ENCODE measurements around the gene SNTN.
"Not testable (repeated sequence)": the region's sequence is repeated elsewhere in the genome, so short reads cannot be mapped to it uniquely, and the experiment has no call there.

SNTN gene

DNA sequence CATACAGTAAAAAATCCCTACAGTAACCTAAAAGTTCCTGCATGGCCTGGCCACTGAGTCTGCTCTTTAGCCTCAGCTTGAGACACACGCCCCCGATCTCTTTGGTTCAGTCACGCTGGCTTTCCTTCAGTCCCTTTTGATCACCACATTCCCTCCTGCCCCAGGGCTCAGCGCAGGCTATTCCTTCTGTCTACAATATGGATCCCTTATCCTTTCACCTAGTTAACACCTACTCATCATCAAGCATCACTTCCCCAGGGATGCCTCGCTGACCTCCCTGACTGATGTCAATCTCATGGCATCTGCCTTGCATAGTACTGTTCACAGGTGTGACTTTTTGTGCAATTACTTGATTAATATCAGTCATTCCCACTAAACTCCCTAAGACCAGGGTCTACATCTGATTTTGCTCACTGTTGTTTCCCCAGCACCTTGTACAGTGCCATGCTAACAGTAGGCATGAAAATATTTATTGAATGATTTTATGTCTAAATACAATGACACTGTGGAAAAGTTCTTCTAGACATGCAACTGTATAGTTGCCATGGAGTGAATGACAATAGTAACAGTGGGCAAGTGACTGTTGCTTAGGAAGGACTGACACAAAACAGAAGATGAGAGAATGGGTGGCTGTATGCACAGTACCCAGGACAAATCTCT is at the start of gene SNTN:
Gene SNTN, plus strand, starts transcription at position 610 of the 660 bp plus-strand sequence. Its CDS starts 13 bp downstream, at position 623.
- no peak for DNase-seq (ENCODE audit: low spot score)

DNA sequence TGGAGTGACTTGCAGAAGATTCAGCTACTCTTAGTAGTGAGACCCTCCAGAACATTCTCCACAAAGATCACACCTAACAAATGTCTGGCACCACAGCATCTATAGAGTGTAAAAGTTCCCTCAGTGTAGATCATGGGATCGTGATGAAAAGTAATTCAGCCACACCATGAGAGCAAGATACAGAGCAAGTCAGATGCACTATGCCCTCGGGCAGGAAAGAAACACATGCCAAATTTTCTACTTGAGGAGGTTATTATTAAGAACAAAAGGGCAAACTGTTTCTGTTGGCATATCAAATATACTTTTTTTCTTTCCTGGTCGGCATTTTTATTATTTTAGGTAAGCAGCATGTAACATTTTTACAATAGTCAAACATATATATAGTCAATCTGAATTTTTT is 44.8 kb upstream of the SNTN start:
- no peak for DNase-seq (ENCODE audit: low spot score)

DNA sequence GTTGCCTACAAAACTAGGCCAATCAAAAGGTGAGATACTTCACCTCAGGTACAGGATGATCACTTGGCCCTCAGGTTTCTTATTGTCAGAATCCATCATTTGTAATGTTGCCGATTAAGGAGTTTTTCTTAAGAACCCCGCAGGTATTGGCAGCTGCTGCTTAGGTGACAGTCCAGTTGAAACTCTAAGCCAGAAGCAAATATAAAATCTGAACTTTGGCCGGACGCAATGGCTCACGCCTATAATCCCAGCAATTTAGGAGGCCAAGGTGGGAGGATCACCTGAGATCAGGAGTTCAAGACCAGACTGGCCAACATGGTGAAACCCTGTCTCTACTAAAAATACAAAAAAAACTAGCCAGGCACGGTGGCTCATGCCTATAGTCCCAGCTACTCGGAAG is 43.1 kb upstream of the SNTN start:
- no peak for DNase-seq (ENCODE audit: low spot score)

DNA sequence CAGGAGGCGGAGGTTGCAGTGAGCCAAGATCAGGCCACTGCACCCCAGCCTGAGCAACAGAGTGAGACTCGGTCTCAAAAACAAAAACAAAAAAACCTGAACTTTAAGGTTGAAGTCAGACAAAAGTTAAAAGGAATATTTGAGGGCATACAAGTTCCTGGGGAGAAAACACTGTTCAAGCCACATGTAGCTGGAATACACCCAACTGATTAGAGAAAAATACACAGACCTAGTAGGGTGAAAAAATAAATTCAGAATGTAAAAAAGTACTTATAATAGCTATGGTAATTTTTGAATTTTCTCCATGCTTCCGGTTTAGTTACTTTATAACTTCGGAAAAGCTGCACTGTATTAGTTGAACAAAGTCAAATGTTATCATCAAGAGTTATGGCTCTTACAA is 42.6 kb upstream of the SNTN start:
- no peak for DNase-seq (ENCODE audit: low spot score)

DNA sequence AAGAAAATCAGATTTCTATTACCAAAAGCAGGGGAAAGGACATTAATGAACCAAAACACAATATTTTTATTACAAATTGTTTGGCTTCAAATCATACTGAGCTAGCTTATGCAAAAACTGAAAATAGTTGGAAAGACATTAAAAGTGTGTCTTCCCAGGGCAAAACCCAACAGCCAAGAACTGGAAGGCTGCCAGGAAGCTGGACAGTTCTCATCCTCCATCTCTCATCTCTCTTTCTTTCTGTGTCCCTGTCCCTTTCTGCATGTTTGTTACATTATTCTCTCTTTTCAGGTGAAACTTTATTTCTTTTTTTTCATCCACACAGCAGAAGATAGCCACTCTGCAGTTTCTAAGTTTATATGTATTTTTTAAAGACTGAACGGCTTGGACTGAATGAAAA is 41.1 kb upstream of the SNTN start:
- DNase-seq (ENCODE audit: low spot score): no peak

DNA sequence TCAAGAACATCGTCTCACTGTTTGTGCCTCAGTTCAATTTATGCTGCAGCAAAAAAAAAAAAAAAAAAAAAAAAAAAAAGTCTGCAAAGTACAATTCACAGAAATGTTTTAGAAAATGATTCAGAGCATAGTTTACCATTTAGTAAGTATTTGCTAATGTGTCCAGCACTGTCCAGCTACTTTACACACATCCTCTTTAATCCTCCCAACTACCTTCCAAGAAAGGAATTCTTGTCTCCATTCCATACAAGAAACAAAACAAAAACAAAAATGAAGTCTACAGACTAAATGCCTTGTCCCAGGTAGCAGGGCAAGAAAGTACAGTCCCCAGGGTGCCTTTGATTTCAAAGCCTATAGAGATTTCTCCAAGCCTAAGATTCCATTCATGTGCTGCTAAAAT is 38.9 kb upstream of the SNTN start:
- DNase-seq (ENCODE audit: low spot score): peak; percentile 77

DNA sequence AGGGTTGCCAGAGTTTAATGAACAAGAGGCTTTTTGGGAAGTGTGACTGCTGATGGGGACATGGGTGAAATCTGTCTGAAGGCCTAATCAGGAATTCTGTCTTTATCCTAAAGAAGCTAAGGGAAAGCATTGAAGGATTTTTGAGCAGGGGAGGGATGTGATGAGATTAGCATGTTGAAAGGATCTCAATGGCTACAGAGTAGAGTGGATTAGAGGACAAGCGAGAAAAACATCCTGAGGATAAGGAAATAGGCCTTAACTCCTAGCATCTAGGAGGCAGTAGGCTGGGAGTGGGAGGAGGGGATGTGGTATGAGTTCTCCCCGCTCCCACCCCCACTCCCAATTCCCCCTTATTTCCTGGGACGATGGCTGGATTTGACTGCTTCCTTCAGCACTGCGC is 35.1 kb upstream of the SNTN start:
- DNase-seq (ENCODE audit: low spot score): no peak

DNA sequence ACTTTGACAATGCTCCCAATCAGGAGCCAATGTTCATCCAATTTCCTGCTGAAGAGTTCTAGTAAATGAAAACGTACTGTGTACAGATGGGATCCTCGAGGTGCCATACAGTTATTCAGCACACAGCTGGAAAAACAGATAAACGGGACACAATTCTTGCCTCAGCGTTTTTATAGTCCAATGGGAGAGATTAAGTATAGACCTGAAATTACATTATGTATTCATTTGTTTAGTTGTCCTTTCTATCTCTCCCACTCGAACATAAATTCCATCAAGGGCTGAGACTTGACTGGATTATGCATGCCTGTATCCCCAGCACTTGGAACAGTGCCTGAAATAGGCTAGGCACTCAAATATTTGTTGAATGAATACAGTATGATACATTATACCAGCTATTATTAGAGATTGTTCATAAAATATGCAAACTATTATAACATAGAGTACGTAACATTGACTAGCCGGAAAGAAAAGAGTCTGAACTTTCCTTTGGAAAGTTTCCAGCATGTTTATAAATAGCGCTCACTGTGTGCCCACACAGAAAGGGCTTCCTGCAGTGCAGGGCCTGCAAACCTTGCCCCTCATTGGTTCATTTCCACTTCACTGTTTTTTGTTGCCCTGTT is 27.4 kb upstream of the SNTN start:
- peak; percentile 78 for DNase-seq (ENCODE audit: low spot score)

DNA sequence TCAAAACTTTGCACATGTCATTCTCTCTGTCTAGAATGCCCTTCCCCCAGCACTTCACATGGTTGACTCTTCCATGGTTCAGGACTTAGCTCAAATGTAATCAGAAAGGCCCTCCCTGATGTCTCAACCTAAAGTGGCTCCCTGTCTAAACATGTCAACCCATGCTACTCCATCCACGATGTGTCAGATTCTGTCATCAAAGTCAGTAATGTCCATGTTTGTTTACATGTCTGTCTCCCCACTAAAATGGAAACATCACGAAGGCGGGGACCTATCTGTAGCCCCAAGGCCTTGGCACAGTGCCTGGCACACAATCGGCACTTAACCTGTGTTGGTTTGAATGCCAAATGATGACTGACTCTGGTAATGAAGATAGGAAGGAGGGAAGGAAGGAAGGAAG is 20.8 kb upstream of the SNTN start:
- no peak for DNase-seq (ENCODE audit: low spot score)

DNA sequence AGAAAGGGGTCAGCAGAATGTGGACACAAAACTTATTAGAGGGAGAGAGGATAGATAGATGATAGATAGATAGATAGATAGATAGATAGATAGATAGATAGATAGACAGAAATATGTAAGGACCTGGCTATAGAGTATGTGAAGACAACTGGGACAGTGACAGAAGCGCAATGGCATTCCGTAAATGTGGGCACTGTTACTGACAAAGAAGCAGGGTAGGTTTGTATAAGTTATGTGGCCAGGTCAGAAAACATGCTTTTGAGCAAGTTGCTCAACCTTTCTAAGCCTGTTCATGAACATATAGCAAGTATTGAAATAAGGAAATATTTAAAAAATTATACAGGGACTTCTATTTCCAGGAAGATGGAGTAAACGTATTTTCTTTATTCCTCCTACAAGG is 17.3 kb upstream of the SNTN start:
- DNase-seq (ENCODE audit: low spot score): no peak

DNA sequence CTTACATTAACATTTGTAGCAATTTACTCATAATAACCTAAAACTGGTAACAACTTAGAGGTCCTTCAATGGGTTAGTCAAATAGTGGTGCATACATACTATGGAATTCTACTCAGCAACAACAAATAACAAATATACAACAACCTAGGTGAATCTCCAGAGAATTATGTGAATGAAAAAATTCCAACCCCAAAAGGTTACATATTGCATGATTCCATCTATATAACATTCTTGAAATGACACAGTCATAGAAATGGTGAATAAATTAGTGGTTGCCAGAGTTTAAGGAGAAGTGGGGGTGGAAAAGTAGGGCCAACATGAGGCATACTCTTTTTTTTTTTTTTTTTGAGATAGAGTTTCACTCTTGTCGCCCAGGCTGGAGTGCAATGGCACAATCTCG is 12.7 kb upstream of the SNTN start:
- DNase-seq (ENCODE audit: low spot score): no peak

DNA sequence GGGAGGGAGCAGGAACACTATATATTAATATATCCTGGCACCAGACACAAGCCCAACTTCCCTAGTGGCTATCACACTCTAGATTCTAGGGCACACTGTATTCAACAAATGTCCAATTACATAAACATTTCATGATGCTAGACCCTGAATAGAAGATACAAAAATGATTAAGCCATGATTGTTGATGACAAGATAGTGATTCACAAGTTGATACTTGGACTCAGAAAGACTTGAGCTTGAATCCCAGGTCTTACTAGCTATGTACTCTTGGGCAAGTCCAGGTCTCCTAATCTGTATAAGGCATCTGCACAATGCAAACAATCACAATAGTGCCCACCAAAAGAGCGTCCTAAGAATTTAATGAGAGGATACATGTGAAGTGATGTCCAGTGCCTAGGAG is 10.0 kb upstream of the SNTN start:
- DNase-seq (ENCODE audit: low spot score): no peak

DNA sequence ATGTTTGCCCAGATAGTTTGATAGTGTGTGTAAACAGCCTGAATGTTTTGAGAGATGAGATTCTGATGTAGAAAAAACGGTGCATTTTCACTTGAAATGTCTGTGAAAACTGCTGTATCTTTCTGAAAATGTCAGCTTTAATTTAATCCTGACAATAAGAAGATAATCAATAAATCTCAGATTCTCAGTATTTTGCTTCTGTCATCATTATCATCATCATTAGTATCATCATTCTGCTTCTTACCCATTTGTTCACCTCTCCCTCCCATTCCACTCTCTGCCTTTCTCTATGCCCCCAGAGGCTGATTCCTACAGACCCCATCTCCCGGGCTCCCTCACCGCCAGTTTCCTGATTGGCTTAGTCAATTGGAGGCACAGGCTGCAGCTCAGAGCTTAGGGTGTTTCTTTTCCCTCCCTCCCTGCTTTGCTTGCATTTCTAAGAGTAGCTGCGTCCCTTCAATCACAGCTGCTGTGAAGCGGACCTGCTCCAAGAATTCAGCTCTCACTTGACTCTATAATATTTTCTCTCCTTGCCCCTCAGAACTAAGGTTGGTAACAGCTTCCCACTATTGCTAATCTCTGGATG is 8.2 kb upstream of the SNTN start:
- DNase-seq (ENCODE audit: low spot score): no peak

DNA sequence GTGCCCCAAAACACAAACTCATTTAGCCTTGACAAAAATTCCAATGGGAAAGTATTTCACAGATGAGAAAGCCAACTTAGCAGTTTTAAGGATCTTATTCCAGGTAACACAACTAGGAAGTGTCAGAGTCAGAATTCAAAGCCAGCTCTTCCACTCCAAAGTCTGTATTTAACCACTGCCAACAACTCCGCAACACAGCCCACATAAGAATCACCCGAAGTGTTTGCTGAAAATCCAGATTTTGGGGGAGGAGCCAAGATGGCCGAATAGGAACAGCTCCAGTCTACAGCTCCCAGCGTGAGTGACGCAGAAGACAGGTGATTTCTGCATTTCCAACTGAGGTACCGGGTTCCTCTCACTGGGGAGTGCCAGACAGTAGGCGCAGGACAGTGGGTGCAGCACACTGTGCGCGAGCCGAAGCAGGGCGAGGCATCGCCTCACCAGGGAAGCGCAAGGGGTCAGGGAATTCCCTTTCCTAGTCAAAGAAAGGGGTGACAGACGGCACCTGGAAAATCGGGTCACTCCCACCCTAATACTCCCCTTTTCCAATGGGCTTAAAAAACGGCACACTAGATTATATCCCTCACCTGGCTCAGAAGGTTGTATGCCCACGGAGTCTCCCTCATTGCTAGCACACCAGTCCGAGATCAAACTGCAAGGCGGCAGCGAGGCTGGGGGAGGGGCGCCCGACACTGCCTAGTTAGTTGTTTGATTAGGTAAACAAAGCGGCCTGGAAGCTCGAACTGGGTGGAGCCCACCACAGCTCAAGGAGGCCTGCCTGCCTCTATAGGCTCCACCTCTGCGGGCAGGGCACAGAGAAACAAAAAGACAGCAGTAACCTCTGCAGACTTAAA is 7.3 kb upstream of the SNTN start:
- DNase-seq (ENCODE audit: low spot score): not testable (repeated sequence)

DNA sequence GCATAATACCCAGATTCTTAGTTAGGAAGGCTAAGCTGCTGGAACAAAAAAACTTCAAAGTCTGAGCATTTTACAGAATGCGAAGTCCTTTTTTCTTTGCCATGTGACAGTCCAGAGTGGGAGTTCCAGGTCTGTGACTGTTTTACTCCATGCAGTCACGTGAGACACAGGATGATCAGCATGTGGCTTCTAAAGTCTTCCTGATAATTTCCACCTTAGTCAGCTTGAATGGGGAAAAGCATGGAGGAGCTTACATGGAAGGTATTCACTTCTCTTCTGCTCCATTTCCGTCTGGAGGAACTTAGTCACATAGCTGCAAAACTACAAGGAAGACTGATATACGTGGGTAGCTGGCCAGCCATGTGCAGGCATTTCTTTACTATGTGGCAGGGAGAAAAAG is 1.7 kb downstream of the SNTN start:
- no peak for DNase-seq (ENCODE audit: low spot score)

DNA sequence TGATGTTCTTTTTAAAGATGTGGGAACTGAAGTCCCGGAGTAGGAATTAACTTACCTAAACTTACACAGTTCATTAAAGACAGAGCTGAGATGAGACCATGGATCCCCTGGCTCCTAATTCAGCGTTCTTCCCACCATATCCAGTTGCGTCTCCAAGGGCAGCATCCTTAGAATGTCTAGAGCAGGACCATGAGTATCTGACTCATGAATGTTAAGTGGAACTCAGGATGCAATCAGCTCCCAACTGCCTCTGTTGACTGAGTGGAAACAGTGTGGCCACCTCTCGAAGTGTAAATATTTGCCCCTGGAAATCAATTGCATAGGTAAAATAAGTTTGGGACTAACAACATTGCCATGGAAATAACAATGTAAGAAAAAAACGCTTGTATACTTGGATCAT is 2.5 kb downstream of the SNTN start:
- DNase-seq (ENCODE audit: low spot score): no peak

DNA sequence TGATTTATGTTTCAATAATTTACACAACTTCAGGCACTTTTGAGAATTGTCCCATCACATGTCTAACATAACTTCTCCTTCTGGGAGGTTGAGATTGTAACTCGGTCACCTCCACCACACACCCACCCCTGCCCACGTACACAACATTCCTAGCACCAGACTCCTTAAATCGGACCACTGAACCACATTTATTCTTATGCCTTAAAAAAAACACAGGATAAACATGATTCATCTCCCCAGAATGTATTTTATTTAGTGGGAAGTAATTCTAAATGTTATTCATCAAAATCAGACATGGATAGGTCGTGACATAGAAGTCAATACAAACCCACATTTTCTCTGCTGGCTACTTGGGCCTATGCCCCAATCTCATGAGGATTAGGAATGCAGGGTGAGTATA is 3.0 kb downstream of the SNTN start:
- DNase-seq (ENCODE audit: low spot score): peak; percentile 68

DNA sequence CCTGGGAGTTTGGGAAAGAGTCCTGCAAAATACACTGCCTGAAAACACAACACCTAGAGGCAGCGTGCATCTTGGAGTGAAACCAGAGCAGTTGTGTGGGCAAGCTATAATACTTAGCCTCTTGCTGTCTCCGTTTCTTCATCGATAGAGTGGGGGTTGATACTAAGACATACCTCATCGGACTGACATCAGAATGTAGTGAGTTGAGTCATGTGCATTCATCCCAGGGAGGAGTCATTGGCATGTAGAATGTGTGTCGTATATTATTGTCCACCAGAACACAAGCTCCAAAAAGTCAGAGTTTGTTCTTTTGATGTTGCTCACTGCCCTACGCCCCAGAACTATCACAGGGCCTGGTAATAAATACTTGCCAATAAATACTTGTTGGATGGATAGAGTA is 4.3 kb downstream of the SNTN start:
- DNase-seq (ENCODE audit: low spot score): peak; percentile 27

DNA sequence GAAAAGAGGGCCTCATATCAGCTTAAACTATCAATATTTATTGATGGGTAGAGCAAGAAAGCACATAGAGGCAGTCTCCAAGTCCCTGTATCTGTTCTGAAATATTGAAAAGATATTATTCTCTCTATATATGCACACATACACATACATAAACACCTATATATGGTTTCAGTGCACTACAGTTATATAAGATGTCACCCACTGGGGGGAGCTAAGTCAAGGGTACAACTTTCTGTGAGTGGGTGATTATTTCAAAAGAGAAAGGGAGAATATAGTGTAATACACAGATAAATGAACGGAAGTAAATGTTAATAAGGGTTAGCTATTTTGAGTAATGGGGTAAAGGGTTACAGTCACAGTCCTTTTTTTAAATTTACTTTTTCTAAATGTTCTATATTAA is 8.8 kb downstream of the SNTN start:
- DNase-seq (ENCODE audit: low spot score): no peak

DNA sequence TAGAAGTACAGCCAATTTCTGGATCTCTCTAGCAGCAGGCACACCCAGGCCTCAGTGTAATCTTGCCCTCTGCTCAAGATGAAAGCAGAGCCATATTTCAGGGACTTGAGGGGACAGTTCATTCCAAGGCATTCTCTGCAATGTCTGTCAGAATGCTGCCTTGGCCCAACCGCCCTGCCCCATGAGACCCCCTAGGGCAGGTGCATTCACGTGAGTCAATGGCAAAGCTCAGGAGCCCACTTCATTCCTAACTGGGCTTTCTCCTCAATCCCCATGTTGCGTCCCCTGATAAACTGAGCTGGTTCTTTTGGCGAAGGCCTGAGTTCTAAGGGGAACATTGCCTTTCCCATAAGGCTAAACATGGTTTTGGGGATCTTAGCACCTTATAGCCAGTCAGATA is 9.5 kb downstream of the SNTN start:
- no peak for DNase-seq (ENCODE audit: low spot score)

DNA sequence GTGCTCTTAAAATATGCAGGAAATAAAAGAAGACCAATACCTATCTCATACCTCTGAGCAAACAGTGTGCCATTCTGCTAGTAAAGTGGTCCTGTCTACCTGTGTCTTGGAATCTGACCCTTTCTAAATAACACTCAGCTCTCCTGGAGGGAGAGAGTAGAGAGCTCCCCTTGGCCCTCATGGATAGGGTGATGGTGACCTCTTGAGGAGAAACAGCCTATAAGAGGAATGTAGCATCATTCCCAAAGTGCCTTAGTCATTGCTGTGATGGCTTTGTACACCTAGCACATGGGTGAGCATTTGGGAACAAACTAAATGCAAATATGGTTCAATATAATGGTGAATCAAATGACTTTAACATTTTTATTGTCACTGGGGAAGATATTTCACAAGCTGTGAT is 10.0 kb downstream of the SNTN start:
- DNase-seq (ENCODE audit: low spot score): peak; percentile 43

DNA sequence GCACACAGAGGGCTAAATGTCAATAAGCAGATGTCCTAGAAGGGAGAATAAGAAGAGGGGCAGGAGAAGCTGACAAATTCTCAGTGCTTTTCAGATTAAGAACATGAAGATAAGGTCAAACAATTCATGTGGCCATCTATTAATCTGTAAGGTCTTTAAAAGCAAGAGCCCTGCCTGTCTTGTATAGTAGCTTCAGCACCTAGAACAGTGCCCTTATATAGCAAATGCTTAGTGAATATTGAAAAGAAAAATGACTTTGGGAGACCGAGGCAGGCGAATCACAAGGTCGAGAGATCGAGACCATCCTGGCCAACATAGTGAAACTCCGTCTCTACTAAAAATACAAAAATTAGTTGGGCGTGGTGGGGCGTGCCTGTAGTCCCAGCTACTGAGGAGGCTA is 18.1 kb downstream of the SNTN start:
- DNase-seq (ENCODE audit: low spot score): no peak

DNA sequence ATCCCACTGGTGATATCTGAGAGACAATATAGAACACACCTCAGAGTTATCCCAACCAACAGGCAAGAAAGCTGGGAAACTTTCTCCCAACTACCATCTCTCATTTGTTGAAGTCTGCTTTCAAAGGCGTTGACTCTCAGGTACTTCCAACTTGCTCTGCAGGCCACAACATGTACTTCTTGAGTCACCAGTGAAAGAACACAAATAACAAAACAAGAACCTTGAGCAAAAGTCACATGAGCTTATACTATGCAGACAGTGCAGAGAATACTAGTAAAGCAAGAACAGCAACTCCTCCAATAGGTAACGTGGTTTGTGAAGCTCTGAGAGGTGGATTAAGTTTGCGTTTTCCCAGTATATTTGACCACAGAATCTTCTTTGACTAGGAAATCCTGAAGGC is 20.6 kb downstream of the SNTN start:
- no peak for DNase-seq (ENCODE audit: low spot score)
